Measurements from ENCODE around the gene FER.

The FER gene

GRCh38 chr5:109125755-109126429 lies 378.2 kb downstream of the FER start:
- H2AFZ ChIP-seq (ENCODE audit: low read depth, low read length) = peak overlapping the region; percentile 52
- no peaks in the 10 kb centered on the region for H3K36me3 ChIP-seq (ENCODE audit: insufficient read depth, low read length)
- ATAC-seq (ENCODE audit: insufficient read depth, low read depth) = peak; percentile 99
- no peaks in the 10 kb centered on the region for H3K79me2 ChIP-seq (ENCODE audit: insufficient read depth, low read length)
- no peak for TF ChIP-seq EZH2 (IDR thresholded peaks at IDR 0.05; ENCODE audit: borderline replicate concordance, low read depth, low read length, severe bottlenecking)
- TF ChIP-seq, protein P1, sequence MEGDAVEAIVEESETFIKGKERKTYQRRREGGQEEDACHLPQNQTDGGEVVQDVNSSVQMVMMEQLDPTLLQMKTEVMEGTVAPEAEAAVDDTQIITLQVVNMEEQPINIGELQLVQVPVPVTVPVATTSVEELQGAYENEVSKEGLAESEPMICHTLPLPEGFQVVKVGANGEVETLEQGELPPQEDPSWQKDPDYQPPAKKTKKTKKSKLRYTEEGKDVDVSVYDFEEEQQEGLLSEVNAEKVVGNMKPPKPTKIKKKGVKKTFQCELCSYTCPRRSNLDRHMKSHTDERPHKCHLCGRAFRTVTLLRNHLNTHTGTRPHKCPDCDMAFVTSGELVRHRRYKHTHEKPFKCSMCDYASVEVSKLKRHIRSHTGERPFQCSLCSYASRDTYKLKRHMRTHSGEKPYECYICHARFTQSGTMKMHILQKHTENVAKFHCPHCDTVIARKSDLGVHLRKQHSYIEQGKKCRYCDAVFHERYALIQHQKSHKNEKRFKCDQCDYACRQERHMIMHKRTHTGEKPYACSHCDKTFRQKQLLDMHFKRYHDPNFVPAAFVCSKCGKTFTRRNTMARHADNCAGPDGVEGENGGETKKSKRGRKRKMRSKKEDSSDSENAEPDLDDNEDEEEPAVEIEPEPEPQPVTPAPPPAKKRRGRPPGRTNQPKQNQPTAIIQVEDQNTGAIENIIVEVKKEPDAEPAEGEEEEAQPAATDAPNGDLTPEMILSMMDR (IDR thresholded peaks at IDR 0.05; ENCODE audit: borderline replicate concordance, extremely low read depth, low read length, poor library complexity, severe bottlenecking) = no peak
- H3K27ac ChIP-seq (ENCODE audit: low read length) = peak overlapping the region; percentile 82
- peak overlapping the region; percentile 7 to 46; a peak in 3 of 4 replicates for H3K4me3 ChIP-seq (ENCODE audit: low read depth in 1 of 2, low read length in 2 of 2)
- no peaks in the 10 kb centered on the region for H4K20me1 ChIP-seq (ENCODE audit: insufficient read depth, low read length)
- peak overlapping the region; percentile 59 for H3K4me2 ChIP-seq (ENCODE audit: insufficient read depth, low read length)
- no peaks in the 10 kb centered on the region for H3K27me3 ChIP-seq (ENCODE audit: insufficient read depth, low read length, poor library complexity)
- peak; percentile 77 for DNase-seq
- no peaks in the 10 kb centered on the region for H3K9me3 ChIP-seq (ENCODE audit: insufficient read depth, low read length, severe bottlenecking)
- H3K9ac ChIP-seq (ENCODE audit: low read depth, low read length) = peak overlapping the region; percentile 53
- H3K4me1 ChIP-seq (ENCODE audit: insufficient read depth, low read length) = peaks cover 32% of the 10 kb centered on the region

DNA sequence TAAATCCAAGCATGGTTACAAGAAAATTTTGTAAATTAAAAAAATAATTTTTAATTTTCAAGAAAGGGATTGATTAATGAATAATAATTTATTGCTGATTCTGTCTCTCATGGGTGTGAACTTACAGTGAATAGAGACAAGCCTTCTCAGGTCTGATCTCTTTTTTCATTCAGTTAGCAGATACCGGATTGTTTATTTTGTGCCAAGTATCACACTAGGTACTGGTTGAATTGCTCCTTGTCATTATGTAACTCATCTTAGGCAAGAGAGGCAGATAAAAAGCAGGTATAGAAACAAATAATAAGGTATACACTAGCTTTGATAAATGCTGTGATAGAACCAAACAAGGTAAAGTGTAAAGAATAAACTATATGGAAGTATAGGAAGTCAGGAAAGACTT lies 378.8 kb downstream of the FER start:
- no peaks in the 10 kb centered on the region for H4K20me1 ChIP-seq (ENCODE audit: insufficient read depth, low read length)
- H3K4me2 ChIP-seq (ENCODE audit: insufficient read depth, low read length) = peak overlapping the region; percentile 59; the same call in 1 of the 2 replicates
- H3K36me3 ChIP-seq (ENCODE audit: insufficient read depth, low read length) = no peaks in the 10 kb centered on the region
- peaks cover 32% of the 10 kb centered on the region for H3K4me1 ChIP-seq (ENCODE audit: insufficient read depth, low read length)
- peak overlapping the region; percentile 53; the same call in 1 of the 2 replicates for H3K9ac ChIP-seq (ENCODE audit: low read depth, low read length)
- H3K27ac ChIP-seq (ENCODE audit: low read length) = peak overlapping the region; percentile 82
- TF ChIP-seq, protein P1 (IDR thresholded peaks at IDR 0.05; ENCODE audit: borderline replicate concordance, extremely low read depth, low read length, poor library complexity, severe bottlenecking) = no peak
- TF ChIP-seq EZH2 (IDR thresholded peaks at IDR 0.05; ENCODE audit: borderline replicate concordance, low read depth, low read length, severe bottlenecking) = no peak
- H2AFZ ChIP-seq (ENCODE audit: low read depth, low read length) = peak overlapping the region; percentile 38
- no peak for DNase-seq
- no peaks in the 10 kb centered on the region for H3K27me3 ChIP-seq (ENCODE audit: insufficient read depth, low read length, poor library complexity)
- no peaks in the 10 kb centered on the region for H3K9me3 ChIP-seq (ENCODE audit: insufficient read depth, low read length, severe bottlenecking)
- H3K4me3 ChIP-seq (ENCODE audit: low read depth in 1 of 2, low read length in 2 of 2) = peak overlapping the region in 1 of 2 experiments; percentile 46; a peak in 1 of 4 replicates
- H3K79me2 ChIP-seq (ENCODE audit: insufficient read depth, low read length) = no peaks in the 10 kb centered on the region
- no peak for ATAC-seq (ENCODE audit: insufficient read depth, low read depth)

GRCh38 chr5:109136906-109137305 lies 389.2 kb downstream of the FER start:
- no peak for TF ChIP-seq EZH2 (IDR thresholded peaks at IDR 0.05; ENCODE audit: borderline replicate concordance, low read depth, low read length, severe bottlenecking)
- TF ChIP-seq, protein P1 (IDR thresholded peaks at IDR 0.05; ENCODE audit: borderline replicate concordance, extremely low read depth, low read length, poor library complexity, severe bottlenecking) = no peak
- Histone ChIP-seq H3K4me3 (ENCODE audit: low read depth in 1 of 2, low read length in 2 of 2) (no peak overlapping the region), H3K4me2 (ENCODE audit: insufficient read depth, low read length) (no peak overlapping the region), H3K36me3 (ENCODE audit: insufficient read depth, low read length) (no peaks in the 10 kb centered on the region), H3K27me3 (ENCODE audit: insufficient read depth, low read length, poor library complexity) (no peaks in the 10 kb centered on the region), H3K79me2 (ENCODE audit: insufficient read depth, low read length) (no peaks in the 10 kb centered on the region), H3K9me3 (ENCODE audit: insufficient read depth, low read length, severe bottlenecking) (no peaks in the 10 kb centered on the region), H3K9ac (ENCODE audit: low read depth, low read length) (no peak overlapping the region), H3K4me1 (ENCODE audit: insufficient read depth, low read length) (no peaks in the 10 kb centered on the region), H2AFZ (ENCODE audit: low read depth, low read length) (no peak overlapping the region), H3K27ac (ENCODE audit: low read length) (no peak overlapping the region), H4K20me1 (ENCODE audit: insufficient read depth, low read length) (no peaks in the 10 kb centered on the region)
- ATAC-seq (ENCODE audit: insufficient read depth, low read depth) = no peak
- DNase-seq = no peak

Measured in DND-41 (cell line).